ENCODE measurements around the gene C1orf116.
A peak's percentile ranks its signal among the peaks of the same experiment; 100 is the strongest.

Gene C1orf116

GRCh38 chr1:207010726-207011125 lies 21.8 kb downstream of the C1orf116 start:
- H3K27ac ChIP-seq = peak overlapping the region; percentile 85
- no peak for TF ChIP-seq ZFX (IDR thresholded peaks at IDR 0.05; ENCODE audit: borderline replicate concordance)

- peak overlapping the region; percentile 85 for H3K27ac ChIP-seq
- TF ChIP-seq ZFX (IDR thresholded peaks at IDR 0.05; ENCODE audit: borderline replicate concordance) = no peak
- no peak for TF ChIP-seq CTCF (IDR thresholded peaks at IDR 0.05)
These were observed 22.6 kb downstream of the C1orf116 start for GRCh38 chr1:207009945-207010344.

GRCh38 chr1:207009182-207009850 lies 23.2 kb downstream of the C1orf116 start:
- peak overlapping the region; percentile 85 for H3K27ac ChIP-seq
- TF ChIP-seq CTCF (IDR thresholded peaks at IDR 0.05) (no peak), ZFX (IDR thresholded peaks at IDR 0.05; ENCODE audit: borderline replicate concordance) (no peak)

GRCh38 chr1:207007352-207008033 lies 25.1 kb downstream of the C1orf116 start:
- TF ChIP-seq ZFX (IDR thresholded peaks at IDR 0.05; ENCODE audit: borderline replicate concordance) = no peak
- TF ChIP-seq CTCF (IDR thresholded peaks at IDR 0.05) = no peak
- peak overlapping the region; percentile 97 for H3K27ac ChIP-seq

GRCh38 chr1:207006914-207007313 lies 25.6 kb downstream of the C1orf116 start:
- TF ChIP-seq CTCF (IDR thresholded peaks at IDR 0.05) (no peak), ZFX (IDR thresholded peaks at IDR 0.05; ENCODE audit: borderline replicate concordance) (no peak)
- peak overlapping the region; percentile 97 for H3K27ac ChIP-seq

GRCh38 chr1:207006083-207006482 lies 26.5 kb downstream of the C1orf116 start:
- peak overlapping the region; percentile 97 for H3K27ac ChIP-seq
- no peak for TF ChIP-seq CTCF (IDR thresholded peaks at IDR 0.05)
- TF ChIP-seq ZFX (IDR thresholded peaks at IDR 0.05; ENCODE audit: borderline replicate concordance) = no peak

- TF ChIP-seq CTCF (IDR thresholded peaks at IDR 0.05) = peak; percentile 97
- no peak for TF ChIP-seq ZFX (IDR thresholded peaks at IDR 0.05; ENCODE audit: borderline replicate concordance)
- peak overlapping the region; percentile 97 for H3K27ac ChIP-seq
These were observed 27.4 kb downstream of the C1orf116 start for GRCh38 chr1:207004931-207005830.
